Spinal cord (tissue), 10 donors: ENCODE measurements around the gene UNC13D. TPM values are rescaled to one million over a fixed set of nuclear protein-coding genes. Genes with fewer than 3 reads are reported as not detected.
"Not testable (repeated sequence)": the region's sequence is repeated elsewhere in the genome, so short reads cannot be mapped to it uniquely, and the experiment has no call there.

Source experiments
- DNase-seq, 6 donors: peaks; one replicate each; pipeline versions ENCODE4 v3.0.0 to v3.0.0-alpha.2; 2013 to 2015; ENCODE audit warnings: low spot score in 6 of 6, low read depth in 4 of 6
- H3K27ac ChIP-seq: one replicate; pipeline ENCODE4 v1.5.1; 2013; ENCODE audit warnings: low read depth, low read length, control low read depth
- H3K27me3 ChIP-seq: one replicate; pipeline ENCODE4 v1.6.1; 2013; ENCODE audit warnings: low read length; ENCODE audit not compliant: control insufficient read depth, insufficient read depth
- H3K36me3 ChIP-seq: one replicate; pipeline ENCODE4 v1.6.1; 2013; ENCODE audit warnings: low read length; ENCODE audit not compliant: control insufficient read depth, insufficient read depth
- H3K4me1 ChIP-seq: one replicate; pipeline ENCODE4 v1.6.1; 2013; ENCODE audit warnings: low read length; ENCODE audit not compliant: control insufficient read depth, insufficient read depth
- H3K4me3 ChIP-seq: one replicate; pipeline ENCODE4 v1.5.1; 2013; ENCODE audit warnings: low read depth, low read length, control low read depth
- H3K9me3 ChIP-seq: one replicate; pipeline ENCODE4 v1.6.1; 2013; ENCODE audit warnings: low read length; ENCODE audit not compliant: control insufficient read depth, insufficient read depth
- WGBS: methylation state at CpG from one replicate; pipeline ENCODE4 v1.1.5; 2013; ENCODE audit warnings: missing lambda C conversion rate; ENCODE audit not compliant: insufficient coverage; 5-methylcytosine and 5-hydroxymethylcytosine counted together
- polyA plus RNA-seq, 2 donors: library from polyadenylated mRNA; unstranded; fragments of 120-200 nt; gene quantifications; one replicate each; pipeline ENCODE4 v1.2.1, GENCODE V29; 2013; ENCODE audit not compliant: insufficient read length in 2 of 2
- total RNA-seq, 2 donors: library from RNA; depleted of rRNA in 1 of 2; stranded (reverse); fragments of 120-200 nt in 1 of 2; fragments of >200 nt in 1 of 2; gene quantifications; one replicate each; pipeline versions ENCODE4 v1.2.3 to v1.2.4, GENCODE V29; 2013 to 2014
- donor health status: healthy.

The UNC13D gene
- total and polyA plus RNA-seq, 4 donors = 3.1 to 6.1 (median 4.6) TPM

DNA sequence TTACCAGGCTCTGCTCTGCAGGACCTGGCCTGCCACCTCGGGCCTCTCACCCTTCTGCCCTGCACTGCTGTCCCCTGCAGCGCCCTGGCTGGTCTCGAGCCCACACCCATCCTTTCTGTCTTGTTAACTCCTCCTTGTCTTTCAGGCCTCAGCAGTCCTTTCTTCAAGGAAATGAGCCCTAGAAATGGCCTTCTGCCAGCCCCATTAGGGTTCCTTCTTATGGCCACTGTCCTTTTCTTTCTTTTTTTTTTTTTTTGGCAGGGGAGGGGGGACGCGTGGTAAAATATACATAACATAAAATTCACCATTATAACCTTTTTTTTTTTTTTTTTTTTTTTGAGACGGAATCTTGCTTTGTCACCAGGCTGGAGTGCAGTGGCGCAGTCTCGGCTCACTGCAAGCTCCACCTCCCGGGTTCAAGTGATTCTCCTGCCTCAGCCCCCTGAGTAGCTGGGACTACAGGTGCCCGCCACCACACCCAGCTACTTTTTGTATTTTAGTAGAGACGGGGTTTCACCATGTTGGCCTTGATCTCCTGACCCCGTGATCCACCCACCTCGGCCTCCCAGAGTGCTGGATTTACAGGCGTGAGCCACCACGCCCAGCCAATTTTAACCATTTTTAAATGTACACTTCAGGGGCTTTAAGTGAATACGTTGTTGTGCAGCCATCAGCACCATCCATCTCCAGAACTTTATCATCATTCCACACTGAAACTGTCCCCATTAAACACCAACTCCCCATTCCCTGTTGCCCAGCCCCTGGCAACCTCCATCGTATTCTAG, 21.4 kb upstream of the UNC13D start:
- H3K27me3 ChIP-seq, H3K36me3 ChIP-seq, H3K9me3 ChIP-seq, H3K4me3 ChIP-seq: not testable (repeated sequence)
- peaks cover 45% of the 10 kb centered on the region for H3K4me1 ChIP-seq
- DNase-seq = peak in 1 of 6 donors; percentile 13
- peak overlapping the region; percentile 52 for H3K27ac ChIP-seq
- WGBS = 56% methylated on average over 8 of the region's 17 CpGs

DNA sequence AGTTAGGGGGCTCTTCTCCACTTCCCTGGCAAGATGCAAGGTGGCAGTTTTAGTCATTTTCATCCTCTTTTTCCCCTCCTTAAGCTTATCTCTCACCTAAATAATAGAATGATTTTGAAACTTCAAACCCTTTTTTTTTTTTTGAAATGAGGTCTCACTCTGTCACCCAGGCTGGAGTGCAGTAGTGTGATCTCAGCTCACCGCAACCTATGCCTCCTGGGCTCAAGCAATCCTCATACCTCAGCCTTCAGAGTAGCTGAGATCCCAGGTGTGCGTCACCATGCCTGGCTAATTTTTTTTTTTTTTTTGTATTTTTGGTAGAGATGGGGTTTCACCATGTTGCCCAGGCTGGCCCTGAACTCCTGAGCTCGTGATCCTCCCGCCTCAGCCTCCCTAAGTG, 20.7 kb upstream of the UNC13D start:
- DNase-seq, H3K27me3 ChIP-seq, H3K36me3 ChIP-seq, H3K4me3 ChIP-seq, H3K9me3 ChIP-seq: not testable (repeated sequence)
- 88% methylated on average over 2 of the region's 4 CpGs for WGBS
- Histone ChIP-seq H3K4me1 (peaks cover 37% of the 10 kb centered on the region), H3K27ac (peak overlapping the region; percentile 67)

DNA sequence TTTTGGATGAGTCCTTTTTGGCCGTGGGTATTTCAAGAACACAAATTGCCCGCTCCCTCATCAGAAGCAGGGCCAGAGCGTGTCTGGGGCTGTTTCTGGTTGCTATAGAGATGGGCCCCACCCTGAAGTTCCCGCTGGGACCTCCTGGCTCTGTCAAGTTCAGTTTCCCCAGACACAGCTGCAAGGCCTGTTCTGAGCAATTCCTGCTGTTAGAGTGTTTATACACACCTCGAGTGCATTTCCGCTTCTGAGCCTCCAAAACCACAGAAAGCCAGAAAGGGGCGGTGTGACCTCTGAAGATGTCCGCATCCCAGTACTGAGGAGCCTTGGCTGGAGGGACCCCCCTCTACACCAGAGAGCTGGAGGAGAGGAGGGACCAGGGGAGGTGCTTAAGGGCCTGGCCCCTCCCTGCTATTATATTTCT, 20.3 kb upstream of the UNC13D start:
- H3K4me1 ChIP-seq = peaks cover 33% of the 10 kb centered on the region
- H3K9me3 ChIP-seq = no peaks in the 10 kb centered on the region
- no peaks in the 10 kb centered on the region for H3K36me3 ChIP-seq
- H3K27me3 ChIP-seq = no peaks in the 10 kb centered on the region
- 12% methylated on average over 3 of the region's 8 CpGs for WGBS
- DNase-seq = peak in 2 of 6 donors; percentile 38 to 69
- H3K27ac ChIP-seq = peak overlapping the region; percentile 67
- H3K4me3 ChIP-seq = no peak overlapping the region

DNA sequence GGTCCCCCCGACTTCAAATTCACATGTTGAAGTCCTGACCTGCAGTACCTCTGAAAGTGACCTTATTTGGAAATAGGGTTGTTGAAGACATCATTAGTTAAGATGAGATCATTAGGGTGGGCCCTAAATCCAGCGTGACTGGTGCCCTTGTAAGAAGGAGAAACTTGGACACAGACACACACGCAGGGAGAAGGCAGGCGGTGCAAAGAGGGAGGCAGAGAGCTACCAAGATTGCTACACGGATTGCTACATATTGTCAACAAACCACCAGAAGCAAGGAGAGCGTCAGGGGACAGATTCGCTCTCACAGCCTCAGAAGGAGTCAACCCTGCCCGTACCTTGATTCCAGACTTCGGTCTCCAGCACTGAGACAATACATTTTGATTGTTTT, 17.7 kb upstream of the UNC13D start:
- Histone ChIP-seq H3K9me3 (no peaks in the 10 kb centered on the region), H3K4me1 (peaks cover 23% of the 10 kb centered on the region), H3K27me3 (no peaks in the 10 kb centered on the region), H3K36me3 (no peaks in the 10 kb centered on the region), H3K4me3 (no peak overlapping the region), H3K27ac (no peak overlapping the region)
- DNase-seq = no peak
- 88% methylated on average over 8 of the region's 9 CpGs for WGBS

DNA sequence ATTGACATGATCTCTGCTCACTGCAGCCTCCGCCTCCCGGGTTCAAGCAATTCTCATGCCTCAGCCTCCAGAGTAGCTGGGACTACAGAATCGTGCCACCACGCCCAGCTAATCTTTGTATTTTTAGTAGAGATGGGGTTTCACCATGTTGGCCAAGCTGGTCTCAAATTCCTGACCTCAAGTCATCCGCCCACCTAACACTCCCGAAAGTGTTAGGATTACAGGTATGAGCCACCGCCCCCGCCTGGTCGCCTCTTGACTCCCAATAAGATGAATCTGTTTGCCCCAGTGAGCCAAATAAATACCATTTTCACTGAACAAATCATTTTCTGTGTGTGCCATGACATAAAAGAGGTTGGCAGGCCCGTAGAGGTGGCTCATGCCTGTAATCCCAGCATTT, 15.2 kb upstream of the UNC13D start:
- not testable (repeated sequence) for DNase-seq, H3K27ac ChIP-seq, H3K36me3 ChIP-seq, H3K27me3 ChIP-seq, H3K9me3 ChIP-seq, H3K4me3 ChIP-seq
- 96% methylated on average over 7 of the region's 10 CpGs for WGBS
- H3K4me1 ChIP-seq = peaks cover 22% of the 10 kb centered on the region

DNA sequence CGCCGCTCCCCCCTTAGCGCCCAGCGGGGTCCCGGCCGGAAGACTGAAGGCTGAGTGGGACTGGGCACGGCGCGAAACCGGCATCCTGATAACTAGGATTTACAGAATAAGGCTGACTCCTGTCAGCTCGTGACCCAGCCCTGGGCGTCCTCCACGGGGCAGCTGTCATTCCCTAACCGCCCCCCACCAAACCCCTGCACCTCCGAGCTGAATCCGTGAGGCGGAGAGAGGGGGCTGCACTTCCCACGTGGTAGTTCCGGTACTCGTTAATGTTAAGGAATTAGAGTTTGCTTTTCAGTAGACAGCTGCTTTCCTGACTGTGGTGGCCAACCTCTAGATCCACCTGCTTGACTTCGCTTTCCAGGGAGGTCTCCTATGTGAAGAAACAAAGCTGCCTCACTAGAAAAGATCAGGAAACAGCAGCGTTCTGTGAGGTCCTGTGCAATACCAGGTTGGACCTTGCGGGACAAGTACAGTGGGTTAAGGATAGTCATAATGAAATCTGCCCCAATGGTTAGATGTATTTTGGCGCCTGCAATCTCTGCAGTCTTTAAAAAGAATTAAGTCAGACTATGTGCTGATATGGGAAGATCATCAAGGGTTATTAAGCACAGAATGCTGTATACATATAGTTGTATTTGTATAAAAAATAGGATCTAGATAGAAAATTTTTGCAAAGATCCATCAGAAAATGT, 12.0 kb upstream of the UNC13D start:
- Histone ChIP-seq H3K36me3 (peaks cover 12% of the 10 kb centered on the region), H3K4me1 (peaks cover 35% of the 10 kb centered on the region), H3K9me3 (no peaks in the 10 kb centered on the region), H3K27me3 (no peaks in the 10 kb centered on the region), H3K4me3 (peak overlapping the region; percentile 92), H3K27ac (peak overlapping the region; percentile 99)
- DNase-seq = no peak
- WGBS = under 1% methylated on average over 18 of the region's 24 CpGs

DNA sequence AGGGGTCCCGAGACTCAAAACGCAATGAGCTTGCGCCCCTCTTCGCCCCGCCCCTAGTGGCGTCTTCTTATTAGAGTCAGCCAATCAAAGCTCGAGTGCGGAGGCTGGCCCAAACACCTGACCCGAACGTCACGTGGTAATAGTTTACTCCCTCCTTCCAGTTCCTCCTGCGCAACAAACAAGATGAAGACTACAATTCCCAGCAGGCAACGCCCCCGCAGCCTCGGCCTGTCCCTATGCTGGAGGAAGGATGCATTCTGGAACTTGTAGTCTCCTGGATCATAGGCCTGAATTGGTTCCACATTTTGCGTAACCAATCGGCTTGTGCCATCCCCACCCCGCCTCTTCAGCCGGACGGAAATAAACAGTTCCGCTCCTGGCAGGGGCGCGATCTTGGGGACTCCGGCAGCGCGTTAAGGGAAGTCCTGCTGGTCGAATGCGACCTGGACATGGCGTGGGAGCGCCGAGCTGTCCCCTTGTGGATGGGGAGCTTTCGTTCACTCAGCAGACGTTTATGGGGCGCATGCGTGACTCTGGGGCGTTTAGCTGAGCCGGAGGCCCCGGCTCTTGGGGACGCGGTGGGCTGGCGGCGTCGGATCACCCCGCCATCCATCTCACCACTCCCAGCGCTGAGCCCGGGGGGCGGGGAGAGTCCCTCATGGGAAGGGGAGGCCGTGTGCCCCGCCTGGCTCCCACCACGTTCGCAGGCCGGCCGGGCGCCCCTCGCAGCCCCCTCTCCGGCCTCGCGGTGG, 11.3 kb upstream of the UNC13D start, which contains the start of gene WBP2:
TSS of gene WBP2 (minus strand) at position 26 of the 752 bp plus-strand sequence. CDS start 38 bp downstream, outside the sequence.
- Histone ChIP-seq H3K4me1 (peaks cover 40% of the 10 kb centered on the region), H3K4me3 (peak within 1 kb of the TSS; percentile 92), H3K36me3 (peaks cover 19% of the 10 kb centered on the region), H3K27ac (peak within 1 kb of the TSS; percentile 99), H3K9me3 (no peaks in the 10 kb centered on the region), H3K27me3 (no peaks in the 10 kb centered on the region)
- WGBS = under 1% methylated on average over 57 of the region's 58 CpGs
- DNase-seq = peak; percentile 98 to 100 (median 100)

DNA sequence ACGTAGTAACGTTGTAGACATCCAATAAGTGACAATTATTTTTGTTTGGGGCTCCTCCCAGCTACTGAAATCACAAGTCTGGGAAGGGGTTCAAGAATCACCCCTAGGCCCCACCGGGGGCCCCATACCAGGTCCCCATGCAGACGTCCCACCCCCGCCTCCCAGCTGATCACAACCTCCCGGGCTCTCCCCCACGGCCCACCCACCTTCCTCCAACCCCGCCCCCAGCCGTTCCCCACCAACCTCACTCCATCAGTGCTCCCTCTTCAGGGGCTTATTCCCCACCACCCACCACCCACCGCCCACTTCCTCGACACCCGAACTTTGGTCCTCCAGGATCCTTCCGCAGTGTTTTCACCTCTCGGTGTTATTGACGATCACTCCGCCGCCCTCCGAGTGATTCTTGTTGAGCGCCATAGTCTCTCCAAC, 10.7 kb upstream of the UNC13D start:
- Histone ChIP-seq H3K27ac (peak overlapping the region; percentile 78), H3K4me3 (peak overlapping the region; percentile 92), H3K36me3 (peaks cover 25% of the 10 kb centered on the region), H3K4me1 (peaks cover 46% of the 10 kb centered on the region), H3K9me3 (no peaks in the 10 kb centered on the region), H3K27me3 (no peaks in the 10 kb centered on the region)
- 0% methylated on average over 18 of the region's 19 CpGs for WGBS
- no peak for DNase-seq

DNA sequence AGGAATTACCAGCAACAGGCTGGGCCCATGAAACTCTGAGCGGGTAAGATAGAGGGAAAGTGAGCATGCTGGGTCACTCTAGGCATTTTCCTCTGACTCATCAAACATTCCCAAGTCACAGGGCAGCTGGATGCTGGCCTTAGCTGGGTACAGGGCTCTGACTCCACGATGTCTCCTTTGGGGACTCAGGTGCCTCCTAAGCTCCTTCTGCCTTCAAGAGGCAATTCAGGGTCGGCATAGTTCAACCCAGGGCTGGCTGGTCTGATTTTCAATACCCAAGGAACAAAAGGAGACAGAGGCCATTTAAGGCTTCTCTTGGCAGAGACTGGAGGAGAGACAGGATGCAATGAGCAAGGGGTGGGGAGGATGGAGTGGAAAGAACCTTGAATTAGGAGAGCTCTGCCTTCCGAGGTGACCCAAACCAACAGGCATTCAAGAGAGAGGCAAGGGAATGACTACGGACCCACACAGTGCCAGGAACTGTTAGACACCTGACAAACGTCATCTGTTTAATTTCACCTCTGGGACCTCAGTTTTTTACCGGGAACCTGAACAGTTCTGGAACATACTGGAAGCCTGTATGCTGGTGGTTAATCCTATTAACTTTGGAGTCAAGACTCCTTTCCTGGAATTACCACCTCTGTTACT, 10.0 kb upstream of the UNC13D start:
- no peaks in the 10 kb centered on the region for H3K27me3 ChIP-seq
- H3K36me3 ChIP-seq = peaks cover 32% of the 10 kb centered on the region
- WGBS = 38% methylated on average over 5 of the region's 7 CpGs
- H3K4me1 ChIP-seq = peaks cover 52% of the 10 kb centered on the region
- no peaks in the 10 kb centered on the region for H3K9me3 ChIP-seq
- no peak for DNase-seq
- H3K4me3 ChIP-seq = peak overlapping the region; percentile 92
- H3K27ac ChIP-seq = peak overlapping the region; percentile 78
